ENCODE data around the gene GID8. TPM values are rescaled to one million over a fixed set of nuclear protein-coding genes. Genes with fewer than 3 reads are reported as not detected.

Gene GID8
- total RNA-seq, 1 donor from 2014 or later, result 31.5 TPM

GRCh38 chr20:62902926-62903615 lies 34.9 kb upstream of the GID8 start:
- DNase-seq (ENCODE audit: low spot score), result no peak

- DNase-seq (ENCODE audit: low spot score), result no peak
Observed at GRCh38 chr20:62905536-62906117, 32.3 kb upstream of the GID8 start.

GRCh38 chr20:62906209-62906608 lies 31.7 kb upstream of the GID8 start:
- no peak for DNase-seq (ENCODE audit: low spot score)

- DNase-seq (ENCODE audit: low spot score), result no peak
Observed at GRCh38 chr20:62906647-62907375, 31.1 kb upstream of the GID8 start.

- no peak for DNase-seq (ENCODE audit: low spot score)
Observed at GRCh38 chr20:62907384-62908317, 30.3 kb upstream of the GID8 start.

GRCh38 chr20:62908971-62909791 lies 28.8 kb upstream of the GID8 start:
- no peak for DNase-seq (ENCODE audit: low spot score)

GRCh38 chr20:62910217-62910766 lies 27.7 kb upstream of the GID8 start:
- no peak for DNase-seq (ENCODE audit: low spot score)

- no peak for DNase-seq (ENCODE audit: low spot score)
Observed at GRCh38 chr20:62910777-62911497, 27.0 kb upstream of the GID8 start.

- no peak for DNase-seq (ENCODE audit: low spot score)
Observed at GRCh38 chr20:62911701-62912280, 26.2 kb upstream of the GID8 start.

- no peak for DNase-seq (ENCODE audit: low spot score)
Observed at GRCh38 chr20:62913043-62913630, 24.8 kb upstream of the GID8 start.

- no peak for DNase-seq (ENCODE audit: low spot score)
Observed at GRCh38 chr20:62914436-62914835, 23.5 kb upstream of the GID8 start.

GRCh38 chr20:62914970-62915457 lies 22.9 kb upstream of the GID8 start:
- no peak for DNase-seq (ENCODE audit: low spot score)

- DNase-seq (ENCODE audit: low spot score), result no peak
Observed at GRCh38 chr20:62916703-62917476, 21.1 kb upstream of the GID8 start.

- no peak for DNase-seq (ENCODE audit: low spot score)
Observed at GRCh38 chr20:62917720-62918119, 20.2 kb upstream of the GID8 start.

GRCh38 chr20:62918147-62918546 lies 19.8 kb upstream of the GID8 start:
- DNase-seq (ENCODE audit: low spot score), result no peak

GRCh38 chr20:62918831-62919230 lies 19.1 kb upstream of the GID8 start:
- no peak for DNase-seq (ENCODE audit: low spot score)

- no peak for DNase-seq (ENCODE audit: low spot score)
Observed at GRCh38 chr20:62920039-62920645, 17.8 kb upstream of the GID8 start.
